Mesothelial cell of epicardium (in vitro differentiated cells): ENCODE results near the gene ARHGEF12. TPM values are rescaled to one million over a fixed set of nuclear protein-coding genes. Genes with fewer than 3 reads are reported as not detected.
A peak's percentile ranks its signal among the peaks of the same experiment; 100 is the strongest.

Experiments
- DNase-seq, 2 experiments: peaks; one replicate each; pipeline ENCODE4 v3.0.0; 2021; ENCODE audit warnings: low spot score in 2 of 2; ENCODE audit not compliant: unreplicated experiment in 2 of 2
- H3K27ac Mint-ChIP-seq: 2 replicates; pipeline ENCODE4 v1.8.0; 2021; ENCODE audit warnings: mixed read lengths
- H3K27me3 Mint-ChIP-seq: 2 replicates; pipeline ENCODE4 v1.8.0; 2021; ENCODE audit warnings: low read depth, mixed read lengths
- H3K36me3 Mint-ChIP-seq: 2 replicates; pipeline ENCODE4 v1.8.0; 2021; ENCODE audit warnings: mixed read lengths
- H3K4me1 Mint-ChIP-seq: 2 replicates; pipeline ENCODE4 v1.8.0; 2021; ENCODE audit warnings: mixed read lengths
- H3K4me3 Mint-ChIP-seq: 2 replicates; pipeline ENCODE4 v1.8.0; 2021; ENCODE audit warnings: mild to moderate bottlenecking, moderate library complexity, mixed read lengths
- H3K9me3 Mint-ChIP-seq: 2 replicates; pipeline ENCODE4 v1.8.0; 2021; ENCODE audit warnings: mixed read lengths
- total RNA-seq: library from RNA; stranded (reverse); gene quantifications from 3 replicates; pipeline ENCODE4 v1.2.1, GENCODE V29; 2021
- TF ChIP-seq, protein P1 (sequence below): fragments of 200-600 bp; sonication (generic); IDR thresholded peaks from one replicate; pipeline ENCODE4 v1.5.0; 2021; ENCODE audit warnings: antibody characterized with exemption; ENCODE audit not compliant: unreplicated experiment

ARHGEF12 gene
- total RNA-seq, 1 donor from 2014 or later: 86.0 TPM

DNA sequence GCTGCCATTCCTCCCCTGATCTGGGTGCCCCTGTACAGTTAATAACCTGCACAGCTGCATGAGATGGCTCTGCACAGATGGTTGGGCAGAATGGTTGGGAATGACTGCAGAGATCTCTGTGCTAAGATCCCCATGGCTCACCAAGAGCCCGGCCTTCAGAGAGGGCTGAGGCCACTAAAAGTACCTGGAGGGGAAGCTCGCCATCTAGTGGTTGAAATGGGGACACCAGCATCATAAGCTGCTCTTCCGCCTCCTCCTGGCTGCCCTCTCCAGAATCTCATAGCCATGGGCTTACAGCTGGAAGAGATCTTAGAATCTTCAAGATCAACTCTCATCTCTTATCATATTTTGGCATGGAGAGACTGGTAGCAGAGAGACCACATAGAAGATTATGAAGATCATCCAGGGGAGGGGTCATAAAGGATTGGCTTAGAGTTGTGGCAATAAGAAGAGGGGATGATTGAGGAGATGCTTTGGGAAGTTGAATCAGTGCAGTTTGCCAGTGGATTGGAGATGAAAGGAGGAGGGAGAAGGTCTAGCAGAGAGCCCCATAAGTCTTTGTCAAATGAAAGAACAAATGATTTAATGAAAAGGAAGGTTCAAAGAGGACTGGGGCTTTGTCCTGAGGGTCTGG, 33.1 kb upstream of the ARHGEF12 start:
- Mint-ChIP-seq H3K9me3 (no peaks in the 10 kb centered on the region), H3K27me3 (peaks cover 2% of the 10 kb centered on the region), H3K36me3 (no peaks in the 10 kb centered on the region), H3K27ac (no peak overlapping the region), H3K4me1 (peaks cover 15% of the 10 kb centered on the region), H3K4me3 (no peak overlapping the region)
- DNase-seq: peak in 1 of 2 experiments; percentile 58
- TF ChIP-seq, protein P1, sequence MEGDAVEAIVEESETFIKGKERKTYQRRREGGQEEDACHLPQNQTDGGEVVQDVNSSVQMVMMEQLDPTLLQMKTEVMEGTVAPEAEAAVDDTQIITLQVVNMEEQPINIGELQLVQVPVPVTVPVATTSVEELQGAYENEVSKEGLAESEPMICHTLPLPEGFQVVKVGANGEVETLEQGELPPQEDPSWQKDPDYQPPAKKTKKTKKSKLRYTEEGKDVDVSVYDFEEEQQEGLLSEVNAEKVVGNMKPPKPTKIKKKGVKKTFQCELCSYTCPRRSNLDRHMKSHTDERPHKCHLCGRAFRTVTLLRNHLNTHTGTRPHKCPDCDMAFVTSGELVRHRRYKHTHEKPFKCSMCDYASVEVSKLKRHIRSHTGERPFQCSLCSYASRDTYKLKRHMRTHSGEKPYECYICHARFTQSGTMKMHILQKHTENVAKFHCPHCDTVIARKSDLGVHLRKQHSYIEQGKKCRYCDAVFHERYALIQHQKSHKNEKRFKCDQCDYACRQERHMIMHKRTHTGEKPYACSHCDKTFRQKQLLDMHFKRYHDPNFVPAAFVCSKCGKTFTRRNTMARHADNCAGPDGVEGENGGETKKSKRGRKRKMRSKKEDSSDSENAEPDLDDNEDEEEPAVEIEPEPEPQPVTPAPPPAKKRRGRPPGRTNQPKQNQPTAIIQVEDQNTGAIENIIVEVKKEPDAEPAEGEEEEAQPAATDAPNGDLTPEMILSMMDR: peak; percentile 77

DNA sequence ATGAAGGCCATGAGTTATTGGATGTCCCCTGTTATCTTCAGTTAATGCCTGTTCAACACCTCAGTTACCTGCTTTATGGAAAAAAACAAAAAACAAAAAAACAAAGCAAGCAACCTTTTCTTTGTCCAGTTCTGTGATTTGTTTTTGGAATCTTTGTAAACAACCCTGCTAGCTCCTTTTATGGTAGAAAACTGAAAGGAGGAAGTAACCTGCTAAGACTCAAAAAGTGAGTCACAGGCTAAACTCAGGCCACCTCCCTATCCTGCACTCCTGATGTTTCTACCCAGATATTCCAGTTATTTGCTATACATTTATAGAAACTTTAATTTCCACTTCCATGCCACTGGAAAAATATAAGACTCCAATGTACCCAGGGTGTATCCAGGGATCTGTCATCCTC, 31.7 kb upstream of the ARHGEF12 start:
- Mint-ChIP-seq H3K4me3 (no peak overlapping the region), H3K27me3 (peaks cover 2% of the 10 kb centered on the region), H3K9me3 (no peaks in the 10 kb centered on the region), H3K27ac (no peak overlapping the region), H3K36me3 (no peaks in the 10 kb centered on the region), H3K4me1 (peaks cover 14% of the 10 kb centered on the region)
- DNase-seq: no peak
- TF ChIP-seq, protein P1: no peak

DNA sequence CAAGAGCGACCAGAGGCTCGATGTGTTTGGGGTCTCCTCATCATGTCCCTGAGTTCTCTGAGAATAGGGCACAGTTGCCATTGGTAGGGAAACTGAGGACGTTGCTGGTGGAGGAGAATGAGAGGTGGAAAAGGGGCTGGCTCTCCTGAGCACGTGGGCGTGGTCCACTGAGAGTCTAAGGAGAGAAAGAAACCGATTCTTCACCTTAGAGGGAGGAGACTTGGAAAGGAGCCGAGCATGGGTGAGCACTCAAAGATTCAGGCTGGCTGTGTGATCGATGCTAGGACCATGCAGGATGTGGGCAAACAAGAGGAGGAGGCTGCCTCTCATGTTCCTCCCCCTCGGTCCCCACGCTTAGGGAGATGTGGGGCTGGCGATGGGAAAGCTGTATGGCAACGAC, 30.9 kb upstream of the ARHGEF12 start:
- Mint-ChIP-seq H3K4me1 (peaks cover 10% of the 10 kb centered on the region), H3K36me3 (no peaks in the 10 kb centered on the region), H3K9me3 (no peaks in the 10 kb centered on the region), H3K27me3 (peaks cover 2% of the 10 kb centered on the region), H3K27ac (no peak overlapping the region), H3K4me3 (no peak overlapping the region)
- no peak for DNase-seq
- TF ChIP-seq, protein P1: no peak

DNA sequence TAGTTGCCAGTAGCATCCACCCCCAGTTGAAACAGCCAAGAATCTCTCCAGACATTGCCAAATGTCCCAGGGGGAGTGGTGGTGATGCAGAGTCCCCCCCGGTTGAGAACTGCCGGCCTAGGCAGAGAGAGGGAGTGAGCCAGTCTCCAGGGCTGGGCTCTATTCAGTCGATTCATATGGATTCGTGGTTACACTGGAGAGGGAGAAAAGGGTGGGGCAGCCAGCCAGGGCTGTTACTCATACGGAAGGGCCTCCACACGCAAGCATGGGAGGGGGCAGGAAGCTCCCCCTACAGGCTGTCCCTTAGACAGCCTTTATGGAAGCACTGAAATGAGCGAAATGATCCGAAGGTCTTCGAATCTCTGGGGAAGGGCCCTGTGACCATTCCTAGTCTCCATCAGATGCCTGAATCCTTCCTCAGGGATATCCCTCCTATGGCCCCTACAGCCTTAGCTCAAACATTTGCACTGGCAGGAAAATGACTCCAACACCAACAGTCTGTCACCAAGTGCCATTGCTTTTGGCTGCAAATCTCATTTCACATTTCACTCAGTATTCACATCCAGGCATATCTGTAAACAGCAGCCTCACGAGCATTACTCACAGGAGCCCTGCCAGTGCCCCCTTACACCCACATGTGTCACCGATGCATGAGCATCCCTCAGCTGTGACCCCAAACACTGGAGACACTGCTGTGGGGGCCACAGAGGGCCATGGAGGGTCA, 29.5 kb upstream of the ARHGEF12 start:
- Mint-ChIP-seq H3K9me3 (no peaks in the 10 kb centered on the region), H3K27me3 (peaks cover 2% of the 10 kb centered on the region), H3K27ac (no peak overlapping the region), H3K4me1 (peaks cover 9% of the 10 kb centered on the region), H3K4me3 (no peak overlapping the region), H3K36me3 (no peaks in the 10 kb centered on the region)
- DNase-seq: no peak
- TF ChIP-seq, protein P1: no peak

DNA sequence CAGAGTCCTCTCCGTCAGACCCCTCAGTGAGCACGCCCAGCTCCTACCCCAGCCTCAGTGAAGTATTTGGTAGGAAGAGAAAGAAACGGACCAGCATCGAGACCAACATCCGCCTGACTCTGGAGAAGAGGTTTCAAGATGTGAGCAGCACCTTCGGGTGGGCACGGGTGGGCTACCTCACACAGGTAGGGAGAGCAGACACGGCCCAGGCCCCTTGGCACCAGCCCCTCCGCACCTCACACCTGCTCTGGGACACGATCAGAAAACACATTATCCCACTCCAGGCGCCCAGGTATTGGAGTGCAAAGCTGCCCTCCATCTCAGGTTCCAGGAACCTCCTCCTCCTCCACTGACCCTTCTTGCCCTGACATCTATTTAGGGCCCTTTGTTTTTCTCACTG, 28.7 kb upstream of the ARHGEF12 start:
- peaks cover under 1% of the 10 kb centered on the region for H3K4me1 Mint-ChIP-seq
- no peaks in the 10 kb centered on the region for H3K36me3 Mint-ChIP-seq
- TF ChIP-seq, protein P1: no peak
- H3K4me3 Mint-ChIP-seq: no peak overlapping the region
- no peak for DNase-seq
- H3K27me3 Mint-ChIP-seq: peaks cover 2% of the 10 kb centered on the region
- H3K9me3 Mint-ChIP-seq: no peaks in the 10 kb centered on the region
- H3K27ac Mint-ChIP-seq: no peak overlapping the region
